ENCODE results near the gene PTPN18.

GRCh38 chr2:130332271-130333073 is 23.4 kb upstream of the PTPN18 start:
- TF ChIP-seq, protein P1, sequence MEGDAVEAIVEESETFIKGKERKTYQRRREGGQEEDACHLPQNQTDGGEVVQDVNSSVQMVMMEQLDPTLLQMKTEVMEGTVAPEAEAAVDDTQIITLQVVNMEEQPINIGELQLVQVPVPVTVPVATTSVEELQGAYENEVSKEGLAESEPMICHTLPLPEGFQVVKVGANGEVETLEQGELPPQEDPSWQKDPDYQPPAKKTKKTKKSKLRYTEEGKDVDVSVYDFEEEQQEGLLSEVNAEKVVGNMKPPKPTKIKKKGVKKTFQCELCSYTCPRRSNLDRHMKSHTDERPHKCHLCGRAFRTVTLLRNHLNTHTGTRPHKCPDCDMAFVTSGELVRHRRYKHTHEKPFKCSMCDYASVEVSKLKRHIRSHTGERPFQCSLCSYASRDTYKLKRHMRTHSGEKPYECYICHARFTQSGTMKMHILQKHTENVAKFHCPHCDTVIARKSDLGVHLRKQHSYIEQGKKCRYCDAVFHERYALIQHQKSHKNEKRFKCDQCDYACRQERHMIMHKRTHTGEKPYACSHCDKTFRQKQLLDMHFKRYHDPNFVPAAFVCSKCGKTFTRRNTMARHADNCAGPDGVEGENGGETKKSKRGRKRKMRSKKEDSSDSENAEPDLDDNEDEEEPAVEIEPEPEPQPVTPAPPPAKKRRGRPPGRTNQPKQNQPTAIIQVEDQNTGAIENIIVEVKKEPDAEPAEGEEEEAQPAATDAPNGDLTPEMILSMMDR (IDR thresholded peaks at IDR 0.05; ENCODE audit: low read depth, low read length): peak; percentile 96
- no peak for TF ChIP-seq EZH2phosphoT487 (IDR thresholded peaks at IDR 0.05; ENCODE audit: low read depth)
